Measurements from ENCODE around the gene TBC1D2. TPM values are rescaled to one million over a fixed set of nuclear protein-coding genes. Genes with fewer than 3 reads are reported as not detected.

The TBC1D2 gene
- total RNA-seq, 1 donor from 2014 or later, result 1.9 TPM

DNA sequence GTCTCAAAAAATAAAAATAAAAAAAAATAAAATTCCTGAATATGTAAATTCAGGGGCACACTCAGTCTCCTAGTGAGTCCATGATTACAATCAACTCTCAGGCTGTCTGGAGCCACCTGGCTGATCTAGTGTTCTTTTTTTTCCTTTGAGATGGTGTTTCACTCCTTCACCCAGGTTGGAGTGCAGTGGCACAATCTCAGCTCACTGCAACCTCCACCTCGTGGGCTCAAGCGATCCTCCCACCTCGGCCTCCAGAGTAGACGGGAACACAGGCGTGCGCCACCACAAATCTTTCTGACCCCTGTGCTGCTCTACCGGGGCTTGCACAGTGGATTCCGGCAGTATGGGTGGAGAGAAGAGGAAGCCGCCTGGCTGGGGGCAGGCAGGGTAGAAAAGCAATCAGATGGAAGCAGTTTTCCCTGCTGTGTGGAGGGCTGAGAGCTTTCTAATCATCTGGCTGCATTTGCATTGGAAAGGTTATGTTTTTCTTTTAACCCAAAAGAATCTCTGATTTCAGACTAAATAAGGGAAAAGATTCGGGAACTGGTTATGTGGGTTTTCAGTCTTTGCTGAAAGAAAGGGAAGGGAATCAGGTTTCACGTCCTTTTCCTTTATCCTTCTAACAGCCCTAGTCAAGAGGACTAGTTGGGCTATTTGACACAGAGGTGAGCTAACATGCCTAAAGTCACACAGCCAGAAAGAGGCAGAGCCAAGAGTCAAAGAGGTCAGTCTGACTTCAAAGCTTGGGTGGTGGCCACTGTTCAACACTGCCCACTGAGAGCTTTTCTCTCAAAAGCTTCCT, 36.7 kb downstream of the TBC1D2 start:
- DNase-seq, result no peak

DNA sequence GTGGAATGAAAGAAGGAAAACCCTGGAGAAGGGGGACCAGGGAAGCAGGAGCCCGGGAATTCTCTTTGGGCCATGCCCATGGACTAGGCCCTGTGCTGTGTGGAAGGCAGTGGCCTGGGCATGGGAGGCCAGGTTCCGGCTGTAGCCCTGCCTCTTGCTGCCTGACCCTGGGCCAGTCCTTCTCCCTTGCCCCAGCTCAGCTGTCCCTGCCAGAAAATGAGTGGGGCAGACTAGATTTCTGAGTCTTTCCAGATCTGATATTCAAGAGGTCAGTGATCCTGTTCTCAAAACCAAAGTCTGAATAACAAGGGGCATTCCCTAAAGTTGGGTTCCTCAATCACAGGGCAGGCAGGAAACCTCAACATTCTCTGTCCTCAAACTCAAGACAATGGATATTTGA, 38.2 kb downstream of the TBC1D2 start:
- DNase-seq, result no peak

DNA sequence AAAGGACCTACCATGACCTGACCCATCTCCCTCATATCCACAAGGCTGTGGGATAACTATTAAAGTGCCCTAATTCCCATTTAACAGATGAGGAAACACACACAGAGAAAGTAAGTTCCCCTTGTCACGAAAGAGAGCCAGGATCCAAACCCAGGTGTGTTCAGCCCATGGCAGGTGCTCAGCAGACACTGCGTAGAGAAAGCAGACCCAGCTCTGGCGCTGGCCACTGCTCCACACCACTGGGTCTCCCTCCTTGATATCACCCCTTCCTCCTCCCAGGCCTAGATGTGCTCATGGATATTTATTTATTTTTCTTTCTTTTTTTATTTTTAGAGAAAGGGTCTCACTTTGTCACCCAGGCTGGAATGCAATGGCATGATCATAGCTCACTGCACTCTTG, 39.1 kb downstream of the TBC1D2 start:
- DNase-seq, result no peak

DNA sequence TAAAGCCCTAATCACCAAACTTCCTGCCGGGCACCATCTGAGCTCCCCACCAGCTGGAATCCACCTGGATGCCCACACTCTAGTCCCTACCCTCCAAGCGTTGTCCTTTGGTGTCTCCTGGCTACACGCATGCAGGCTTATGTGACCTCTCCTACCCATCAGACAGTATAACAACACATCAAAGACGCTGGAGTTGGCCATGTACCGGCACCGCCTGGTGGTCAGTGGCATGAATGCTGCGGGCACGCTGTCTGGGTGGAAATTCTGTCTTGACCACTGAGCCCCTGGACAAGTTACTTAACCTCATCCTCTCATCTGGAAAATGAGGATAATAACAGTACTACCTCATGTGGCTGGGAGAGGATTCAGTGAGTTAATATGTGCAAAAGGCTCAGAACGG, 39.6 kb downstream of the TBC1D2 start:
- no peak for DNase-seq

DNA sequence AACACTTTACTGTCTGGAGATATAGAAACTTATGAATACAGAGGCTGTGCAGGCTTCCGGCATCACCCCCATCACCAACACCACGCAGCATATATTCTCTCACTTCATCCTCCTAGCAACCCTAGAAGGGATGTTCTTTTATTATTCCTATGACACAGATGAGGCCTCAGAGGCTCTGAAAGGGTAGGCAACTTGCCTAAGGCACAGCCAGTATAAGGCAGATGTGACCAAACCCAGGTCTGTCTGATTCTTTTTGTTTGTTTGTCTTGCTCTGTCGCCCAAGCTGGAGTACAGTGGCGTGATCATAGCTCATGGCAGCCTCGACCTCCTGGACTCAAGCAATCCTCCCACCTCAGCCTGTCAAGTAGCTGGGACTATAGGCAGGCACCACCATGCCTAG, 40.2 kb downstream of the TBC1D2 start:
- no peak for DNase-seq

DNA sequence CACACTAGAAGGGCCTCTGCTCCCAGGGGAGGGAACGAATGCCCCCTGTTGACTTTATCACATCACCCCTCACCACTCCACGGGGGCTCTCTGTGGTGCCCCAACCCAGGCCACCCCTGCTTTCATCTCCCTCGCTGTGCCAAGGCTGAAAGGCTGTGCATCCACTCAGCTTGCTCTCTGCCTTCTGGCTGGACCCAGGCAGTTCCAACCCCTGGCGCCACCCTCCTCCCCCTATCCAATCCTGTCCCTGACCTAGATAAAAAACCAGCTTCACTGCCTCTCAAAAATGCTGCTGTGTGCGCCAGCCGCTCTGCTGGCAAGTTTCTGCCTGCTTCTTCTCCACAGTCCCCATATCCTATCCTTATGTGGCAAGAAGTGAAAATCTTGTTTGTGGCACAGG, 40.6 kb downstream of the TBC1D2 start:
- DNase-seq, result peak; percentile 36

DNA sequence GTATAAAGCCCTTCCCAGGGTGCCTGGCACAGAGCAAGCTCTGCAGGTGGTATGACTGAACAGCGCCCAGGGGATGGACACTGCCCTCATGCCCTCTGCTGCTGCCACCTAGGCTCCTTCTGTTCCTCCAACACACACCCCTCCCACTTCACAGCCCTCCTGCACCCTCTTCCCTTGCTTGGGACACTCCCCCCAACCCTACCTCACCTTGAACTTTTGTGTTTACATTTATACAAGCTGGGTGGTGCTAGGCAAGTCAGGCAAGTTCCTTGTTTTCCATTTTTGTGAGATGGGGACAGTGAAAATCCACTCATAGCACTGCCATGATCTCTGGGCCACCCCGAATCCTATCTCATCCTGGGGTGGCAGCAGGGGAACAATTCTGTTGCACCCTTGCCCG, 44.2 kb downstream of the TBC1D2 start:
- DNase-seq, result no peak

DNA sequence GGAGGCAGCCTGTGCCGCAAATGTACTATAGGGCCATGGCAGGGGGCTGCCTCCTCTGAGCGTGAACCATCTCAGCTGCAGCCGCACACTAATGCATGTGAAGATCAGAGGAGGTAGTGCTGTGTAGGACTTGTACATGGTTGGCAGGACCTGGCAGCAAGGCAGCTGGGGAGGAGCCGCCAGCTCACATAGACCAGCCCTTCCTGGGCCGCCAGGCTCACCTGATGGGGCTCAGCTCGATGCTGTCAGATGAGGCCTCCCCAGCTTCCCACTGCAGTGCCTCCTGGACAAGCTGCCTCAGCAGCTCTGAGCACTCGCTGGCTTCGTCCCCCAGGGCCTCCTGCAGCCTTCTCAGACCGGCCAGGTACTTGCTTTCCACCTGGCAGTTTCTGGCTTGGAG, 45.0 kb downstream of the TBC1D2 start:
- no peak for DNase-seq

DNA sequence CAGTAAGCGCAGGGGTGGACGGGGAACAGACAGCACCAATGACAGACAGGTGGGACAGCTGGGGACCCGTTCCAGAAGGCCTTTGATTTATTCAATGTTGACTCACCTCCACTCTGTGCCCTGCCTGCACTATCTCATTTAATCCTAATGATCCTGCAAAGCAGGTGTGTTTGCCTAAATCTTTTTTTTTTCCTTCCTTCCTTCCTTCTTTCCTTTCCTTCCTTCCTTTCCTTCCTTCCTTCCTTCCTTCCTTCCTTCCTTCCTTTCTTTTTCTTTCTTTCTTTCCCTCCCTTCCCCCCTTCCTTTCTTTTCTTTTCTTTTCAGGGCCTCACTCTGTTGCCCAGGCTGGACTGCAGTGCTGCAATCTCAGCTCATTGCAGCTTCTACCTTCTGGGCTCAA, 45.9 kb downstream of the TBC1D2 start:
- DNase-seq, result no peak

DNA sequence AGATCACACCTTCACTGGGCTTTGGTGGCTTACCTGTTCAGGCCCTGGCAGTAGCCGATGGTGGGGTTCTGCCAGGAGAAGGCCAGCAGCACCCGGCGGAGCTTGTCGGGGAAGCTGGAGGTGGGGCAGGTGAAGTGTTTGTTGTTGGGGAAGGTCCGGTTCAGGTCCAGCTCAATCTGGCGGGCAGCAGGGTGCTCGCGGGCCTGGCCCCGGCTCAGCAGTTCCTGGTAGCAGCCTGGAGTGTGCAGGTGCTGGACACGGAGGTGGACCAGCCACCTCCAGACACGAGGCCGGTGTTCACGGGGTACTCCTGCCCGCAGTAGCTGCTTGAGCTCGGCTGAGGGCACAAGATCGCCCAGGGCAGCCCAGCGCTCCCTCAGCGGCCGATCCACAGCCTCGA, 46.8 kb downstream of the TBC1D2 start:
- no peak for DNase-seq

DNA sequence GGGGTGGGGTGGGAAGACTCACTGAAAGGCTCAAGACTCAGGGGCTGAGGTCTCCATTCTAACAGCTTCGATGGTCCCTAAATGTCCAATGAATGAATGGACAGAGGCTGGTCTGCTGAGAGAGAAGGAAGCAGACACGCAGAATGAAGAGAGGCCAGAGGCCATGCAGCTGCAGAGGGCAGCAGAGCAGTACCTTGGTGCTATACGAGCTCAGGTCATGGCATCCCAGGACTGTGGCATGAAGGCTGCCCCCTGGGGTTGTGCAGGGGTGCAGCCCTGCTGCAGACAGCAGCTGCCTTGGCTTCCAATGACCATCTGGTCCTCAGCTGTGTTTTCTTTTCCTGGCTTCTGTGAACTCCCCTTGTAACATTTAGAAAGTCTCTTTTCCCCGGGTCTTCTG, 47.8 kb downstream of the TBC1D2 start:
- no peak for DNase-seq

DNA sequence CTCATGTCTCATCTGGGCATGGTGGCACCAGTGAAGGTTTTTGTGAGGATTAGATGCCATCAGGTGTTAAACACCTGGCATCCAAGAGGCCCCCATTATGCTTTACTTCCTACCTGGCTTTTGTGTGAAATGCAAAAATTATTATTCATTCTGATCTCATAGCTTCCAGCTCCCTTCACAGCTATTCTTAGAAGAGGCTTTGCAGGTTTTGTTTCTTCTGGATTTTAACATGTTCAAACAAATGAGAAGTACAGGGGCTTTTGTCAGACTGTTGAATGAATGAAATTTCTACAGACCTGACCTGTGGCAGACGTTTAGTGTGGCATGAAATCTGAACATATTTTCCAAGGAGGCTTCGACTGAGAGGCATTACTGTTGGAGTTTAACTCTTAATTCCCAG, 48.7 kb downstream of the TBC1D2 start:
- no peak for DNase-seq

DNA sequence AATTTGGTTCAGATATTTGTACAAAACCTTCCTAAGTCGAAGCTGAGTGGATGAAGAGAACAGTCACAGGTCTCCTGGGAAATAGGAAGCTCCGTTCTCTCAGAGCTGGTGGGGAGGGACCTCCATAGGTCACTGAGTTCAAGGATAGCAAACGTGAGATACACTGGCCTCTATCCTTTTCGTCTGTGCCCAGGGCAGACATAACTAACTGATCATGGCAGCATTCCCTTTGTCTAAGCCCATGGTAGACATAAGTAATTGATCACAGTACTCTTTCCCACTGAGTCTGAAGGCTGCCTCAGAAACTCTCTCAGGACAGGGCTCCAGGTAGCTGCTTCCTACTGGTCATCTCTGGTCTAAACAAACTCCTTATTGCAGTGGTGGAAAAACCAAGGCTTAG, 50.8 kb downstream of the TBC1D2 start:
- DNase-seq, result no peak

DNA sequence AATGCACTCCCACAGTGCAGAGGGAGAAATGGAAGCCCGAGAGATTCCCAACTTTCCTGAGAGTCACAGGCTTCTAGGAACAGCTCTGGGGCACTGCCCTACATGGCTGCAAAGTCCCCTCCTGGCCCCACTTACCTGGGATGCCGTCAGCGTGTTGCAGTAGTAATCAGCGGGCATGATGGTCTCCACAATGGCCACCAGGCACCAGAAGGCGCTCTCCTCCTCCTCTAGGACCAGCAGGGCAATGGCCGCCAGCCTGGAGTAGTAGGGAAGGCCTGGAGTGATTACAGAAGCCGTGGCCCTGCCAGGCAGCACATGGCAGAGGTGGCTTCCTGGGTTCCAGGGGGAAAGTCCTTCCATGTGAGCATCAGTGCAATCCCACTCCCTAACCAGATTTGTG, 52.3 kb downstream of the TBC1D2 start:
- no peak for DNase-seq

DNA sequence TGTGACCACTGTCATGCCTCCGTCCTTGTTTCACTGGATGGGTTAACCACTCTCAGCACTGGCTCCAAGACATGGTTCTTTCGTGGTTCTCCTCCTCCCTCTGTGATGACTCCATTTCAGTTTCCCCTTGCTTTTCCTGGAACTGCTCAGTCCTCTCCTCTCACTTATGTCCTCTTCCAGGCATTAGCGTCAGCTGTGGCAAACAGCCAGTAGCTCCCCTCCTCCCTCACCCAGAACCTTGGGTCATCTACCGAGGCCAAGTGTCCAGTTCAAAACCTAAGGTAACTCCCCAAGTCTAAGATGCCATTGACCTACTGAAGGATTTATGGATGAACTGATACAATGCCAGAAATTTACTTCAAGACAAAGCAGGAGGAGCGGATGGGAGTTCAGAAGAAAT, 53.2 kb downstream of the TBC1D2 start:
- no peak for DNase-seq

DNA sequence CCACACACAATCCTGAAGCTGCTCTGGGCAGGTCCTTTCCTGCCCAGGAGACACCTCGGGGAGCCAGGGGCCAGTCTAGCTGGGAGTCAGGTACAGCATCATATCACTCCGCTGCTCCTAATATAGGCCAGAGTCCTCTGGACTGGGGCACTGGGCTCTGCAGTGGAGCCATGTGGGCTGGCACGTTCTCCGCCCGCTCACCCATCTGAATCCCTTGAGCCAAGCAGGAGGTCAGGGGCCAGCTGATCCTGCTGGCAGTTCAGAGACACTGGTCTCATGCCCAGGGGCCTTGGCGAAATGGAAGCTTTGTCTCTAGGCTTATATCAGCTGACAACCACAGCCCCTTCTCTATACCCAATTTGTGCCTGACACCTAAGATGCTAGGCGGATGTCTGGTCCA, 53.7 kb downstream of the TBC1D2 start:
- DNase-seq, result no peak

DNA sequence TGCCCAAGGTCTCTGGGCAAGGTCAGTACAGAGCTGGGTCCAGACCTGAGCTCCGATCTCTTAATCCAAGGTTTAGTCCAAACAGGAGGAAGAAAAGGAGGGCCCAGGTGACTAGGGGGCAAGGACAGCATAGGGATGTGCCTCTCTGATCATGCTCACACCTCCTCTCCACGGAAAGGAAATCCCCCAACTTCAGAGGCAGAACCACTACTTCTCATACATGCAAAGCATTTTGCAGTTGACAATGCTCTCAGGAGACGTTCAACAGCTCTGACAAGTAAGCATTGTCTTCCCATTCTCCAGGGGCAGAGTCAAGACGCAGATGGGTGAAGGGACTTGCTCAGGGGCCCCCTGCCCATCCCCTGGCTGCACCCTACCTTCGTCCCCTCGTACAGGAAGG, 54.3 kb downstream of the TBC1D2 start:
- no peak for DNase-seq

DNA sequence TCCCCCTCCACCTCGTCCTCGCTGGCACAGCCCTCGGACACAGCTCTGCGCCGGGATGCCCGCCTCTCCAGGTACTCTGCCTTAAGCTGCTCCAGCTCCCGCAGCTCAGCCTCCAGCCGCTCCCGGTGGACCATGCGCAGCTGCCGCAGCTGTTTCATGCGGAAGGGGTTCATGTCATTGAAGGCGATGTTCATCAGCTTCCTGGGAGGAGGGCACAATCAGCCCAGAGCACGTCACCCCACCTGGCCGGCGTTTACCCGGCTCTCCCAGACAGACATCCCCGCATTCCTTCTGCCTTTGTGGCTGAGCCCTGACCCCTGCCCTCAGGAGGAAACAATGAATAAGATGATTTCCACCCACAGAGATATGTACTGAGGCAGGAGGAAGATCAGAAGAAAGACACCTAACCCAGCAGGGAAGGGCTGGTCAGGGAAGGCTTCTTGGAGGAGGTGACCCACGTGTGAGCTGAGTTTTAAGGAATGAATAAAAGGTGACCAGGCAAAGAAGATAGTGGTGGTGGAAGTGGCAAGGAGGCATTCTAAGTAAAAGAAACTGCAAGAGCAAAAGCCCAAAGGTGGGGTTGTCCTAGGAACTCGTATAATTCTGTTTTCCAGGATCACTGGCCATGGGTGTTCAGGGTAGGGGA, 55.9 kb downstream of the TBC1D2 start:
- DNase-seq, result no peak

DNA sequence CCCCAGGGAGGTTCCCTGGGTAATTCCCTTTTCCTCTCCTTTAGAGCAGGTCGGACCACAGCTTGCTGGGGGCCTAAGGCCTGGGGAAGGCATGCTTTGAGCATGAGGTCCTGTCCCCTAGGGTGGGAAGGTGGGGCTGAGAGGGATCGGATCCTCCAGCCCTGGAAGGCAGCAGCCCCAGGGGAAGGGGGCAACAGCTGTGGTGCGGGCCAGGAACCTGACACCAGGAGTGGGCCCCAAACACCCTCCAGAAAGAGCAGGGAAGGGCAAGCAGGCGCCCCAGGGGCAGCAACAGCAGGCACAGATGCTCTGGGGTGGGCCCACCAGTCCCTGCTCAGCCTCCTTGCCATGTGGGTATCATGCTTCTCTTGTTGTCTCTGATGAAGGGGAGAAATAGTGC, 59.8 kb downstream of the TBC1D2 start:
- no peak for DNase-seq

DNA sequence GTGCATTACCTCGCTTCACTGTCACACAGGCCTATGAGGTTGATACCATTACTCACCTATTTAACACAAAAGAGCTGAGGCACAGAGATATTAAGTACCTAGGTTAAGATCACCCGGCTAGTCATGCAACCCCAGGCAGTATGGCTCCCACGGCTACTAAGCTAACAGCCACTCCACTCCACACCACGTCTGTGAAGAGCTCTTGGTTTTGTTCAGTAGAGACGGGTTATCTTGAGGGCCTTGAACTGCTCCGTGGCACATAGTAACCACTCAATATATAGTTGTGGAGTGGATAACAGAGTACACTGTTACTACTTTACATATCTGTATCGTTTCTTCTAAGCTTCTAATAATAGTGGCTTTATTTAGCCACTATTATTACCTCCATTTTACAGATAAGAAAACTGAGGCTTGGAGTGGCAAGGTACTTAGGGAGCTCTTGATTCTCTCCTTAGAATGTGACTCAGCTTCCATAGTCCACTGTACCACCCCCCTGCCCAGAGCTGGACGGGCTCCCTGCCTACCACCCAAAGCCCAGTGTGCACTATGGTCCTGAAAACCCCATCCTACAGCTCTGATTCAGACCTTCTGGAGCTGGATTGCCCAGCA, 62.0 kb downstream of the TBC1D2 start:
- no peak for DNase-seq

DNA sequence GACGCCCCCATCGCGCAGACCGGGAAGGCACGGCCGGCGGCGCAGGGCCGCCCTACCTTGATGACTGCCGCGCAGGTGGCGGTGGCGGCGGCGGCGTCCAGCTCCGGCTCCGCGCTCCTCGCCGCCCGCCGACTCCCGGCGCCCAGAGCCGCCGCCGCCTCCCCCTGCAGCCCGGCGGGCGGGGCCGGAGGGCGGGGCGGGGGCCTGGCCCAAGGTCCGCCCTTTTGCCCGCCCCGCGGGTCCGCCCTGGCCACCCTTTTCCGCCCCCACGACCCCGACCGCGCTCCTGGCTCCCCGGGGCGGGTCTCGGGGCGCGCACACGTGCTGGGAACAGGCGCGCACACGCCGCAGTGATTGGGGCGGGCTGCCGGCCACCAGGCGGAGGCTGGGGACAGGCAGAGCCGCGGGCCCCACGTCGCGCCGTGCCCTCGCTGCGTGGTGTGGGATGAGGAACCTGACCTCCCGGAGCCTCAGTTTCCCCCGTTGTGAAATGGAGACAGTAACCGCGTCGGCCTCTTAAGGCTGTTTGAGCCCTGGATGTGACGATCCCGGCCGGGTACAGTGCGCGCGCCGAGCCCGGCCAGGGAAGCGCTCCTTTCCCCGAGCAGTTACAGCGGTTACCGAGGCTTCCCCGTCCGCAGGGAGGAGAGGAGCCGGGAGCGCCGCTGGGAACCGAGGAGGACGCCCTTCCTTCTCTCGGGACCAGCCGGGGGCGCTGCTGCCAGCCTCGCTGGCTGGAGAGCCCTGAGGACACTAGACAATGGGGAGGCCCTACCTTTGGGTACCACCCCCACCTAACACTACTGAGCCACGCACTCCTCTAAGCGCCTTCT, 62.7 kb downstream of the TBC1D2 start, which contains the start of gene CORO2A:
Gene CORO2A, minus strand, starts transcription at position 135 of the 833 bp plus-strand sequence. CDS start 34,977 bp downstream, outside the sequence.
- DNase-seq, result peak; percentile 68

DNA sequence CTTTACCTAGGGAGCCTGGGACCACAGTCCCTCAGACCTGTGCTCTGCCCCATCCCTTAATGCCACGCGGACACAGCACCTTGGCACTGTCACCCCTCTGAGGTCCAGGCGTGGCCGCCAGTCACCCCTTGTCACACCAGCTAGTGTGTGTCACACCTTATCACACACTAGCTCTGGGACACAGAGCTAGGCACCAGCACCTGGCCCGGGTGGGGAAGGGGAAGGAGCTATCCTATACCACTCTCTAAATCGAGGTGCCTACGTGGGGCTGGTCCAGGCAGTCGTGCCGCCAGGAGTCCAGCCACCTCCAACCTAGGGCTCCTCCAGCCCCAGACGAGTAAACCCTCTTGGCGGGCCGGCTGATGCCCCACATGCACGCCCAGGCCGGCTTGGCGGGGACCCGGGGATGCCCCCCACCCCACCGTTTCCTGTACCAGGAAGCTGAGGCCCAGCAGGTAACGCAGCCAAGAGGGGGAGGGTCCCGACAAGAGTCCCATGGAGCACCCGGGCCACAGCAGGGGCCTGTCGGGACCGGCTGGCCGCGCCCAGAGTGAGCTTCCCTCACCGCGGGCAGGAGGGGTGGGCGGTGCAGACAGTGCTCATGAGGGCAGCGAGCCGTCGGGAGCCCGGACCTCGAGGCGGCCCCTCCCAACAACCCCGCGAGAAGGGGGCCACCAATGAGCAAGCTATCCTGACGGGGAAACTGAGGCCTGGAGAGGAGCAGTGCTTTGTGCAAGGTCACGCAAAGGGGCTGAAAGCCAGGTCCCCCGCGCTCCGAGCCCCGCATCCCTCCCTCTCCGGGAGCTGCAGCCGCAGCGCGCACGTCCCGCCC, 63.6 kb downstream of the TBC1D2 start:
- DNase-seq, result peak; percentile 5

All from occipital lobe (tissue), 2 donors.